Measurements from ENCODE around the gene RASGRF2. TPM values are rescaled to one million over a fixed set of nuclear protein-coding genes. Genes with fewer than 3 reads are reported as not detected.
"Not testable (repeated sequence)": the region's sequence is repeated elsewhere in the genome, so short reads cannot be mapped to it uniquely, and the experiment has no call there.

The RASGRF2 gene
- total RNA-seq, 4 donors from 2014 or later: 3.8 to 9.1 (median 5.3) TPM

DNA sequence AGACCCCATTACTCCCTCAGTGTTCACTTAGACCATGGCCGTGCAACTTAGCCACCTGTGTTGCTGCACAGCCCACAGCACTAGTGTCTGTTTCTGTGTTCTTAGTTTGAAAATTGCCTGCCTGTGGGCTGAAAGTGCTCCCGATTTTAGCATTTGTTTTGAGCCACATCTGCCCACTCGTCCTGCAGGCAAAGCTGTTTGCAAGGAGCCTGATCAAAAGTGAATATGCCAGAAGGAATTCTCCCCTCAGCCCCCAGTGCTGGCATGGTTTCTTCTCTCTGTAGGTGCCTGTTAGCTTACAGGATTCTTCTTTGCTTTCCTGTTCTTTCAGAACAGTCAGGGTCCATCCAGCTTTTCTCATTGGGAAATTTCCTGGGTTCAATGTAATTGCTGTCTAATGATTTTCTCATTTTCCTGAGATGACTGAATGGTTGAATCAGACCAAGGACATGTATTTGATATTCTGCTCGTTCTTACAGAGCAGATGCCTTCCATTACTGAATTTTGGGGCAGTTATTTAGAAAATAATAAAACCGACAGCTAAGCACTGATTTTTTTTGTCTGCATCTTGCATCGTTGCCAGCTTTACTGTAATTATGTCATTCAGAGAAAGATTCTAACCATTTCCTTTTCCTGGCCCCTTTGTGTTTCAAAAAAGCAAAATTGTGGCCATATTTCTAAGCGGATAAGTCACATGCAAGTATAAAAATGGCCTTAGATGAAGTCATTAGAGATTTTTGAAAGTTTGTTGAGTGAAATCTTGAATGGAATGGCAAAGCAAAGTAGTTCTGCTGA, 161.9 kb downstream of the RASGRF2 start:
- no peaks in the 10 kb centered on the region for H3K27me3 ChIP-seq
- H3K4me3 ChIP-seq: no peak overlapping the region
- WGBS, 2 donors (ENCODE audit: low coverage in 1 of 2): 38 to 61% methylated on average over 5 to 6 of the region's 7 CpGs
- H3K36me3 ChIP-seq: no peaks in the 10 kb centered on the region
- H3K27ac ChIP-seq: no peak overlapping the region
- TF ChIP-seq, protein P1, sequence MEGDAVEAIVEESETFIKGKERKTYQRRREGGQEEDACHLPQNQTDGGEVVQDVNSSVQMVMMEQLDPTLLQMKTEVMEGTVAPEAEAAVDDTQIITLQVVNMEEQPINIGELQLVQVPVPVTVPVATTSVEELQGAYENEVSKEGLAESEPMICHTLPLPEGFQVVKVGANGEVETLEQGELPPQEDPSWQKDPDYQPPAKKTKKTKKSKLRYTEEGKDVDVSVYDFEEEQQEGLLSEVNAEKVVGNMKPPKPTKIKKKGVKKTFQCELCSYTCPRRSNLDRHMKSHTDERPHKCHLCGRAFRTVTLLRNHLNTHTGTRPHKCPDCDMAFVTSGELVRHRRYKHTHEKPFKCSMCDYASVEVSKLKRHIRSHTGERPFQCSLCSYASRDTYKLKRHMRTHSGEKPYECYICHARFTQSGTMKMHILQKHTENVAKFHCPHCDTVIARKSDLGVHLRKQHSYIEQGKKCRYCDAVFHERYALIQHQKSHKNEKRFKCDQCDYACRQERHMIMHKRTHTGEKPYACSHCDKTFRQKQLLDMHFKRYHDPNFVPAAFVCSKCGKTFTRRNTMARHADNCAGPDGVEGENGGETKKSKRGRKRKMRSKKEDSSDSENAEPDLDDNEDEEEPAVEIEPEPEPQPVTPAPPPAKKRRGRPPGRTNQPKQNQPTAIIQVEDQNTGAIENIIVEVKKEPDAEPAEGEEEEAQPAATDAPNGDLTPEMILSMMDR (IDR thresholded peaks at IDR 0.05): no peak
- TF ChIP-seq POLR2A (IDR thresholded peaks at IDR 0.05) (no peak), POLR2AphosphoS5 (IDR thresholded peaks at IDR 0.05) (no peak), EP300 (IDR thresholded peaks at IDR 0.05) (no peak)
- ATAC-seq: no peak
- no peaks in the 10 kb centered on the region for H3K4me1 ChIP-seq
- H3K9me3 ChIP-seq: no peaks in the 10 kb centered on the region

DNA sequence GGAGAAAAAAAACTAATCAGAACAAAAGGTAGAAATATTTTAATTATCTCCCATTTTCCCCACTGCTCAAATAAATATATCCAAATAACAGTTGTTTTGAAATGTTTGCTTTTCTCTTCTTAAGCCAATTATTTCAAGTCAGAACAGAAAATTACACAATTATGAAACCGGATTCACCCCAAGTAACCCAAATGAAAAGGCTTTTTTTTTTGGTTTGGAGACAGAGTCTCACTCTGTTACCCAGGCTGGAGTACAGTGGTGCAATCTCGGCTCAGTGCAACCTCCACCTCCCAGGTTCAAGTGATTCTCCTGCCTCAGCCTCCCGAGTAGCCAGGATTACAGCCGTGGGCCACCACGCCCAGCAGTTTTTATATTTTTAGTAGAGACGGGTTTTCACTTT, 164.5 kb downstream of the RASGRF2 start:
- ATAC-seq, H3K27ac ChIP-seq, H3K36me3 ChIP-seq, H3K4me1 ChIP-seq, H3K27me3 ChIP-seq, H3K4me3 ChIP-seq, H3K9me3 ChIP-seq: not testable (repeated sequence)
- 76 to 77% methylated on average over 3 to 5 of the region's 6 CpGs for WGBS, 2 donors (ENCODE audit: low coverage in 1 of 2)

DNA sequence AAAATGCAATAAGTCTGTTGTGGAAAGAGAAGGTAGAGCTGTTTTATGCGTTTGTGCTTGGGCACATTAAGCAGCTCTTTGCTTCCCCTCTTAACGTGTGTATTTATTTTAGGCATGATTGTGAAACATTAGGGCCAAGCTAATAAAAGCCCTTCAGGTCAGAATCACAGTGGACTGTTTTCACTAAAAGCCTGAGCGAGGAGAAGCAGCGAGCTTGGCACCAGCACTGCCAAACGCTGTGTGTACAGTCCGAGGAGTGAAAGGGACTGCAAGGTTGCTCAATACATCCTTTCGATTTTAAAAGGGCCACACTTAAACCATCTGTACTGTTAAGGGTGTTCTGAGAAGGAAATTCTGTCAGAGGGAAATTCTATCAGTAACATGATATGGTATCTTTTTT, 165.8 kb downstream of the RASGRF2 start:
- Histone ChIP-seq H3K9me3 (no peaks in the 10 kb centered on the region), H3K4me1 (no peaks in the 10 kb centered on the region), H3K27ac (no peak overlapping the region), H3K36me3 (no peaks in the 10 kb centered on the region), H3K27me3 (no peaks in the 10 kb centered on the region), H3K4me3 (no peak overlapping the region)
- TF ChIP-seq, protein P1 (IDR thresholded peaks at IDR 0.05): no peak
- no peak for TF ChIP-seq POLR2A (IDR thresholded peaks at IDR 0.05)
- no peak for TF ChIP-seq EP300 (IDR thresholded peaks at IDR 0.05)
- peak; percentile 17 for TF ChIP-seq POLR2AphosphoS5 (IDR thresholded peaks at IDR 0.05)
- 39 to 72% methylated on average over 3 to 7 of the region's 7 CpGs for WGBS, 2 donors (ENCODE audit: low coverage in 1 of 2)
- ATAC-seq: peak; percentile 55

DNA sequence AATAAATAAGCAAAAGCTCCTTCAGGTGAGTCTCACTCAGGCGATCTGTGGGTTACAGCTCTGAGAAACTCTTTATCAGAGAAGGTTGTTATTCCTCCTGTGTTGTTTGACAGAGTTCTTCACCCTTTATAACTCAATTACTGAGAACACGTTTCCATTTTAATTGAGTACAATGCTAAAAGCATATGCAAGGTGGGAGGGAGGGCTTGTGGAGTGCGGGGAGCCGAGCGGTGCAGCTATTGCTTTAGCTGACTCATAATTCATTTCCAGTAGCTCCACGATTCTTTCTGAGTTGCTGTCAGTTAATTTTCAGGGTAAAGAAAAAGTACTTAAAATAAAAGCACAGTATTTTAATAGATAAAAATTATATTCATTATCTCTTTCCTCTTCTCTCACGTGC, 168.3 kb downstream of the RASGRF2 start:
- ATAC-seq: no peak
- Histone ChIP-seq H3K9me3 (no peaks in the 10 kb centered on the region), H3K4me3 (no peak overlapping the region), H3K27me3 (no peaks in the 10 kb centered on the region), H3K36me3 (no peaks in the 10 kb centered on the region), H3K27ac (no peak overlapping the region), H3K4me1 (no peaks in the 10 kb centered on the region)
- no peak for TF ChIP-seq POLR2A (IDR thresholded peaks at IDR 0.05)
- TF ChIP-seq POLR2AphosphoS5 (IDR thresholded peaks at IDR 0.05): no peak
- TF ChIP-seq EP300 (IDR thresholded peaks at IDR 0.05): no peak
- TF ChIP-seq, protein P1 (IDR thresholded peaks at IDR 0.05): no peak
- 73 to 91% methylated on average over 7 of the region's 7 CpGs for WGBS, 2 donors (ENCODE audit: low coverage in 1 of 2)

DNA sequence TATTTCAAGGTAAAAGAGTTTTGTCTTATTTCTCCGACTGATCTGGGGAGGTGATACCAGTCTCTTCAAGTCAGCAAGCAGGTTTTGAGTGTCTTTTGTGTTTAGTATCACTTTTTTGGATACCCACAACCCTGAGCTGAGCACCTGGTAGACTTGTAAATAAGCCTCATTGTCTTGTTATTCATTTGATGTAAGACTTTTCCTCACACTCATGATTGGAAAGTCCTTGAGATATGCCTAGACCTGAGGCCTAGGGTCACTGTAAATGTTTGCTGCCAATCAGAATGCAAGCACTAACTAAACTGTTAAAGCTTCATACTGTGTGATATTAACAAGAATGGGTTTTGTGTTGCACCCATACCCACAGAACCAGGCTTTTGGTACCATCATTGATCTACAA, 172.2 kb downstream of the RASGRF2 start:
- peaks cover 0 to 6% (median 0%) of the 10 kb centered on the region in 3 donors for H3K9me3 ChIP-seq
- no peaks in the 10 kb centered on the region for H3K4me1 ChIP-seq
- H3K27ac ChIP-seq: no peak overlapping the region
- no peak for ATAC-seq
- TF ChIP-seq EP300 (IDR thresholded peaks at IDR 0.05) (no peak), POLR2AphosphoS5 (IDR thresholded peaks at IDR 0.05) (no peak), POLR2A (IDR thresholded peaks at IDR 0.05) (no peak)
- TF ChIP-seq, protein P1 (IDR thresholded peaks at IDR 0.05): no peak
- 73 to 82% methylated on average over 1 of the region's 1 CpG for WGBS, 2 donors (ENCODE audit: low coverage in 1 of 2)
- H3K36me3 ChIP-seq: no peaks in the 10 kb centered on the region
- H3K27me3 ChIP-seq: no peaks in the 10 kb centered on the region
- H3K4me3 ChIP-seq: no peak overlapping the region
